ENCODE data around the gene C3orf38. TPM values are rescaled to one million over a fixed set of nuclear protein-coding genes. Genes with fewer than 3 reads are reported as not detected.
"Not testable (repeated sequence)": the region's sequence is repeated elsewhere in the genome, so short reads cannot be mapped to it uniquely, and the experiment has no call there.

The C3orf38 gene
- total RNA-seq, 1 experiment from 2014 or later = 32.5 TPM

- DNase-seq (ENCODE audit: low spot score) = no peak
- in situ Hi-C loops (cut with HindIII; ENCODE audit: low sequenced_read_pairs) = no loop called here
These were observed 1.0 kb downstream of the C3orf38 start for GRCh38 chr3:88150806-88151205.

GRCh38 chr3:88151358-88151757 lies 1.6 kb downstream of the C3orf38 start:
- DNase-seq (ENCODE audit: low spot score) = peak; percentile 4
- in situ Hi-C loops (cut with HindIII; ENCODE audit: low sequenced_read_pairs) = no loop called here

- no peak for DNase-seq (ENCODE audit: low spot score)
- in situ Hi-C loops (cut with HindIII; ENCODE audit: low sequenced_read_pairs) = no loop called here
These were observed 3.1 kb downstream of the C3orf38 start for GRCh38 chr3:88152841-88153240.

- in situ Hi-C loops (cut with HindIII; ENCODE audit: low sequenced_read_pairs) = no loop called here
- DNase-seq (ENCODE audit: low spot score) = no peak
These were observed 16.7 kb downstream of the C3orf38 start for GRCh38 chr3:88166419-88166971.

GRCh38 chr3:88167173-88167572 lies 17.4 kb downstream of the C3orf38 start:
- no peak for DNase-seq (ENCODE audit: low spot score)
- in situ Hi-C loops (cut with HindIII; ENCODE audit: low sequenced_read_pairs) = no loop called here

GRCh38 chr3:88167704-88168103 lies 17.9 kb downstream of the C3orf38 start:
- in situ Hi-C loops (cut with HindIII; ENCODE audit: low sequenced_read_pairs) = no loop called here
- no peak for DNase-seq (ENCODE audit: low spot score)

GRCh38 chr3:88168171-88168570 lies 18.4 kb downstream of the C3orf38 start:
- DNase-seq (ENCODE audit: low spot score) = no peak
- in situ Hi-C loops (cut with HindIII; ENCODE audit: low sequenced_read_pairs) = no loop called here

GRCh38 chr3:88180398-88180999 lies 30.7 kb downstream of the C3orf38 start:
- peak; percentile 18 for DNase-seq (ENCODE audit: low spot score)
- in situ Hi-C loops (cut with HindIII; ENCODE audit: low sequenced_read_pairs) = no loop called here

- in situ Hi-C loops (cut with HindIII; ENCODE audit: low sequenced_read_pairs); DNase-seq (ENCODE audit: low spot score): not testable (repeated sequence)
These were observed 32.6 kb downstream of the C3orf38 start for GRCh38 chr3:88182165-88182918.

GRCh38 chr3:88188436-88188835 lies 38.7 kb downstream of the C3orf38 start:
- no peak for DNase-seq (ENCODE audit: low spot score)
- in situ Hi-C loops (cut with HindIII; ENCODE audit: low sequenced_read_pairs) = no loop called here

GRCh38 chr3:88189361-88189810 lies 39.6 kb downstream of the C3orf38 start:
- DNase-seq (ENCODE audit: low spot score) = no peak
- in situ Hi-C loops (cut with HindIII; ENCODE audit: low sequenced_read_pairs) = no loop called here

- DNase-seq (ENCODE audit: low spot score) = no peak
- in situ Hi-C loops (cut with HindIII; ENCODE audit: low sequenced_read_pairs) = no loop called here
These were observed 42.2 kb downstream of the C3orf38 start for GRCh38 chr3:88191872-88192409.

GRCh38 chr3:88192631-88193030 lies 42.9 kb downstream of the C3orf38 start:
- in situ Hi-C loops (cut with HindIII; ENCODE audit: low sequenced_read_pairs) = no loop called here
- DNase-seq (ENCODE audit: low spot score) = no peak

- no peak for DNase-seq (ENCODE audit: low spot score)
- in situ Hi-C loops (cut with HindIII; ENCODE audit: low sequenced_read_pairs) = no loop called here
These were observed 46.2 kb downstream of the C3orf38 start for GRCh38 chr3:88195951-88196434.

- in situ Hi-C loops (cut with HindIII; ENCODE audit: low sequenced_read_pairs) = no loop called here
- no peak for DNase-seq (ENCODE audit: low spot score)
These were observed 48.4 kb downstream of the C3orf38 start for GRCh38 chr3:88198121-88198520.

GRCh38 chr3:88203642-88204055 lies 53.9 kb downstream of the C3orf38 start:
- peak; percentile 65 for DNase-seq (ENCODE audit: low spot score)
- in situ Hi-C loops (cut with HindIII; ENCODE audit: low sequenced_read_pairs) = no loop called here

Measured in G401 (cell line).